Stimulated activated memory B cell treated with anti-CD40 and anti-IgM and Interleukin-4, amounts not matched to agents 10 μg/mL and 1 μg/mL and 100 μg/mL, for 72 hours (primary cell): ENCODE measurements around the gene CDH13.
A peak's percentile ranks its signal among the peaks of the same experiment; 100 is the strongest.

ENCODE experiments used
- ATAC-seq: fragments of 150-1000 bp; cut with Tn5 transposase; 2 replicates; pipeline ENCODE4 v1.10.0; 2021
- H3K27ac Mint-ChIP-seq: one replicate; pipeline ENCODE4 v1.8.0; 2022; ENCODE audit warnings: mild to moderate bottlenecking, mixed read lengths
- H3K27me3 Mint-ChIP-seq: one replicate; pipeline ENCODE4 v1.8.0; 2022; ENCODE audit warnings: mixed read lengths
- H3K36me3 Mint-ChIP-seq: one replicate; pipeline ENCODE4 v1.8.0; 2022; ENCODE audit warnings: mixed read lengths
- H3K4me1 Mint-ChIP-seq: one replicate; pipeline ENCODE4 v1.8.0; 2022; ENCODE audit warnings: mixed read lengths
- H3K4me3 Mint-ChIP-seq: one replicate; pipeline ENCODE4 v1.8.0; 2022; ENCODE audit warnings: mild to moderate bottlenecking, moderate library complexity, mixed read lengths
- H3K9me3 Mint-ChIP-seq: one replicate; pipeline ENCODE4 v1.8.0; 2022; ENCODE audit warnings: mixed read lengths

Gene CDH13

DNA sequence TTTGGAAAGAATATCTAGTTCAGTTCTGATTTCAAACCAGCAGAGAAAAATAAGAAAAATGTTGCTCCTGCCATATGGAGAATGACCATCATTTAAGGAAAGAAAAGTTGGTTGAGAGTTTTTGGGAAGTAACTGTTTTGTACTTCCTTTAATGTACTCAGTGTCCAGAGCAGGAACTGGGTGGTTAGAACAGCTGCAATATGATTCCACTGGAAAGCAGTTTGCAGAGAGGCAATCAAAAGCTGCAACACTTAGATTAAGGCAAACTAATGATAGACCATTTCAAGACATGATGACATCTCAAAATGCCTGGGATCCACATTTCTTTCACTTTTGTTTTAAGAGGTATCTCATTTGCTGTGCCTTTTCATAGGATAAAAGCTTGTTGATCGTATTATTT is 867.7 kb downstream of the CDH13 start:
- H3K4me1 Mint-ChIP-seq, result no peaks in the 10 kb centered on the region
- no peaks in the 10 kb centered on the region for H3K36me3 Mint-ChIP-seq
- H3K27ac Mint-ChIP-seq, result no peak overlapping the region
- H3K4me3 Mint-ChIP-seq, result no peak overlapping the region
- peaks cover 10% of the 10 kb centered on the region for H3K27me3 Mint-ChIP-seq
- no peaks in the 10 kb centered on the region for H3K9me3 Mint-ChIP-seq
- ATAC-seq, result no peak

- H3K4me1 Mint-ChIP-seq, result no peaks in the 10 kb centered on the region
- H3K27me3 Mint-ChIP-seq, result peaks cover 11% of the 10 kb centered on the region
- H3K4me3 Mint-ChIP-seq, result no peak overlapping the region
- H3K36me3 Mint-ChIP-seq, result no peaks in the 10 kb centered on the region
- no peaks in the 10 kb centered on the region for H3K9me3 Mint-ChIP-seq
- ATAC-seq, result no peak
- H3K27ac Mint-ChIP-seq, result no peak overlapping the region
Observed at GRCh38 chr16:83501481-83501880, 874.7 kb downstream of the CDH13 start.

- no peak for ATAC-seq
- Mint-ChIP-seq H3K27me3 (peaks cover 22% of the 10 kb centered on the region), H3K4me1 (no peaks in the 10 kb centered on the region), H3K4me3 (no peak overlapping the region), H3K27ac (no peak overlapping the region), H3K9me3 (no peaks in the 10 kb centered on the region), H3K36me3 (no peaks in the 10 kb centered on the region)
Observed at GRCh38 chr16:83508295-83508694, 881.5 kb downstream of the CDH13 start.

DNA sequence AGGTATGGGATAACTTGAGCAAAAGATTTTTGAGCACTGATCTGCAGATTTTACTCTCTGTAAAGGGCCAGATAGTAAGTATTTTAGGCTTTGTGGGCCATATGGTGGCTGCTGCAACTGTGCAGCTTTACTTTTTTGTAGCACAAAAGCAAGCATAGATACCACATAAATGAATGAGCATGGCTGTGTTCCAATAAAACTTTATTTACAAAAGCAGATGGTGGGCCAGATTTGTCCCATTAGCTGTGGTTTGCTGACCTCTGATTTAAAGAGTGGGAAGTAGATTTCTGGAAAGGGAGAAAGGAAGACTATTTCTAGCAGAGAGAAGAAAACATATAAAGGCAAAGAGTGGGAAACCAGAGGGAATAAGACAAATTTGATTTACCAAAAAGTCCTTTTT is 882.5 kb downstream of the CDH13 start:
- Mint-ChIP-seq H3K36me3 (no peaks in the 10 kb centered on the region), H3K4me1 (no peaks in the 10 kb centered on the region), H3K27ac (no peak overlapping the region), H3K27me3 (peaks cover 22% of the 10 kb centered on the region), H3K9me3 (no peaks in the 10 kb centered on the region), H3K4me3 (no peak overlapping the region)
- ATAC-seq, result no peak

GRCh38 chr16:83510906-83511305 is 884.1 kb downstream of the CDH13 start:
- H3K27ac Mint-ChIP-seq, result no peak overlapping the region
- no peak overlapping the region for H3K4me3 Mint-ChIP-seq
- H3K4me1 Mint-ChIP-seq, result no peaks in the 10 kb centered on the region
- no peak for ATAC-seq
- H3K27me3 Mint-ChIP-seq, result peaks cover 22% of the 10 kb centered on the region
- no peaks in the 10 kb centered on the region for H3K9me3 Mint-ChIP-seq
- no peaks in the 10 kb centered on the region for H3K36me3 Mint-ChIP-seq

- Mint-ChIP-seq H3K27me3 (peaks cover 14% of the 10 kb centered on the region), H3K4me3 (no peak overlapping the region), H3K4me1 (no peaks in the 10 kb centered on the region), H3K9me3 (peaks cover 6% of the 10 kb centered on the region), H3K27ac (no peak overlapping the region), H3K36me3 (no peaks in the 10 kb centered on the region)
- no peak for ATAC-seq
Observed at GRCh38 chr16:83513008-83513755, 886.4 kb downstream of the CDH13 start.

DNA sequence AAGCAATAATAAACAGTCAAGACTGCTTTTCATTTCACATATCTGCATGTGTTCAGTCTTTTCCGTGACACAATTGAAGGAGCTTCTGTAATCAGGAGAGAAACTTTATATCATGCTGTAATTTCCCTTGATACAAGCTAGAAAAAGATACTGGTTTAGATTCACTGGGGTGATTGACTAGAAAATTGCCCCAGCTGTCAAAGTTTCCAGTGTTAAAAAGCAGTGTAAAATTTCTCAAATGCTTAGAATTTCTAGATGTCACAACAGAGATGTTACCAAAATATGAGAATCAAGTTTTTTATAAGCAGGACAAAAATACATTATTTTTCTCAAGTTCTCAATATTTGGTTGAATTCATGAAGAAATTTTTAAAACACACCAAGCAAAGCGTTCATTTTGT is 888.6 kb downstream of the CDH13 start:
- Mint-ChIP-seq H3K9me3 (peaks cover 6% of the 10 kb centered on the region), H3K27ac (no peak overlapping the region), H3K4me3 (no peak overlapping the region), H3K4me1 (no peaks in the 10 kb centered on the region), H3K27me3 (no peaks in the 10 kb centered on the region), H3K36me3 (no peaks in the 10 kb centered on the region)
- ATAC-seq, result no peak

DNA sequence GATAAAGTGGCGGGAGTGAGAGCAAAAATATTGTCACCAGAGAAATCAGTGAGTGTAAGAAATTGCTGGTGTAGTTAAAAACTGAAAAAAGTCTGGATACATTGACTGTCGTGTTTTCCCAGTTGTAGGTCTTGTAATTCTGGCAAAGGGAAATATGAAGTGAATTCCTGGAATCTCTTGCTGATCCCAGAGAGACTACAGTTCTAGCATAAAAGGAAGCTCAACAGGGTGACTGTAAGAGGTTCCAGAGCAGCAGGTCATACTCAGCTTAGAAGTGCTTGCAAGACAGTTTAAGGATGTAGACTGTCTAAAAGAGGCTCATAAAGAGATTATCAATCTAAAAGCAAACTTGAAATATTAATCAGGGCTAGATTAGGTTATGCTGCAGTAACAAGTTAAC is 890.2 kb downstream of the CDH13 start:
- Mint-ChIP-seq H3K4me3 (no peak overlapping the region), H3K27me3 (no peaks in the 10 kb centered on the region), H3K4me1 (no peaks in the 10 kb centered on the region), H3K9me3 (peaks cover 6% of the 10 kb centered on the region), H3K27ac (no peak overlapping the region), H3K36me3 (no peaks in the 10 kb centered on the region)
- ATAC-seq, result no peak

- H3K27ac Mint-ChIP-seq, result no peak overlapping the region
- H3K4me3 Mint-ChIP-seq, result no peak overlapping the region
- no peaks in the 10 kb centered on the region for H3K4me1 Mint-ChIP-seq
- H3K9me3 Mint-ChIP-seq, result peaks cover 6% of the 10 kb centered on the region
- no peaks in the 10 kb centered on the region for H3K27me3 Mint-ChIP-seq
- H3K36me3 Mint-ChIP-seq, result no peaks in the 10 kb centered on the region
- ATAC-seq, result no peak
Observed at GRCh38 chr16:83517398-83517797, 890.6 kb downstream of the CDH13 start.

- Mint-ChIP-seq H3K27ac (no peak overlapping the region), H3K36me3 (no peaks in the 10 kb centered on the region), H3K27me3 (peaks cover 13% of the 10 kb centered on the region), H3K9me3 (peaks cover 6% of the 10 kb centered on the region), H3K4me3 (no peak overlapping the region), H3K4me1 (no peaks in the 10 kb centered on the region)
- ATAC-seq, result no peak
Observed at GRCh38 chr16:83520596-83520995, 893.8 kb downstream of the CDH13 start.

GRCh38 chr16:83530293-83530692 is 903.5 kb downstream of the CDH13 start:
- Mint-ChIP-seq H3K36me3 (no peaks in the 10 kb centered on the region), H3K9me3 (peaks cover 2% of the 10 kb centered on the region), H3K27me3 (peaks cover 20% of the 10 kb centered on the region), H3K4me3 (no peak overlapping the region), H3K27ac (no peak overlapping the region), H3K4me1 (no peaks in the 10 kb centered on the region)
- no peak for ATAC-seq

DNA sequence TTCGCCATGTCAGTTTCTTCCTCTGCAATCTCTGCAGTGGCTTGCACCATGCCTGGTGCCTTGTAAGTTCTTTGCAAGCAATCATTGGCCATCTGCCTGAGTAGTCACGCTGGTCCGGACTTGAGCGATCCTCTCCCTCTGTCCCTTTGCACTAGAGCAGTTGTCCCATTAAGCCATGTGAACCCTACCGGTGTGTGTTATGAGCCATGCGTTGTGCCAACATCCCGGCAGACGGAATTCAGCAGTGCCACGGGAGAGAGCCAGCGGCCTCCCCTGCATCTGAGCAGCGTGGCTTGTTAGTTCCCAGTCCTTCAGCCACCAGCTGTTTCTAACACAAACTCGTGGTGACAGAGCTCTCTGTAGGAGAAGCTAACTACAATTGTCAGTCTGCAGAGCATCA is 905.9 kb downstream of the CDH13 start:
- peaks cover 9% of the 10 kb centered on the region for H3K9me3 Mint-ChIP-seq
- ATAC-seq, result no peak
- H3K4me1 Mint-ChIP-seq, result no peaks in the 10 kb centered on the region
- no peaks in the 10 kb centered on the region for H3K36me3 Mint-ChIP-seq
- no peak overlapping the region for H3K27ac Mint-ChIP-seq
- peaks cover 16% of the 10 kb centered on the region for H3K27me3 Mint-ChIP-seq
- no peak overlapping the region for H3K4me3 Mint-ChIP-seq

DNA sequence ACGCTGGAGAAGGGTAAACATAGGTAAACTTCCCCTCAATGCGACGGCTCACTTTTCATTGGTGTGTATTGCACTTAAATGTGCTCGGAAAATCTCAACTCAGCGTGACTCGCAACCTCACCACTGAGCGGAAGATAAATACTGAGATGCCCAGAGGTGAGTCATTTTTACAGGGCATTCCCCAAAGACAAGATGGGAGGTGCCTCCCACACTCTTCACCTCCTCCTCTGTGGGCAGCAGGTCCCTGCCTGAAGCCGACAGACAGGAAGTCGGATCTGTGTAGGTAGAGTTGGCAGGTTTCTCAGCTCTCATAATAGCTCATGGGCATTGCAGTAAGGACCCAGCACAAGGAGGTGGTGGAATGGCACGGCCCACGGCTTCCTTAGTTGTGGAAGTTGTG is 906.4 kb downstream of the CDH13 start:
- Mint-ChIP-seq H3K27ac (no peak overlapping the region), H3K36me3 (no peaks in the 10 kb centered on the region), H3K27me3 (peaks cover 16% of the 10 kb centered on the region), H3K9me3 (peaks cover 9% of the 10 kb centered on the region), H3K4me1 (no peaks in the 10 kb centered on the region), H3K4me3 (no peak overlapping the region)
- ATAC-seq, result peak; percentile 47

DNA sequence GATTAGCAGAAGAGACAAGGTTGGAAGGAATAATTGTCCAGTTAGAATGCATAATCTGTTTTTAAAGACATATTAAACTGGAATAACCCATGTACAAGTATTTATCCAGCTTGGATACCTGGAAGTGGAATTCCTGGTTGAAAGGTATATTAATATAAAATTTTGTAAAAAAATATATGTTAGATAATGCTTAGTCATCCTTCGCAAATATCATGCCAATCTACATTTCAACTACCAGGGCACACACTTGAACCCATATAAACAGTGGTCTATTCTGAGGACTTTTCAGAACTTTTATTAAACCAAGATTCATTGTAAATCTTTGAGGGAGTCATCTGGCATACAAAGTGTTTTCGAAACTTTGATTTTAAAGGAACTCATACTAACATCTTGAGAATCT is 911.9 kb downstream of the CDH13 start:
- H3K9me3 Mint-ChIP-seq, result peaks cover 9% of the 10 kb centered on the region
- H3K4me3 Mint-ChIP-seq, result no peak overlapping the region
- H3K27ac Mint-ChIP-seq, result no peak overlapping the region
- H3K27me3 Mint-ChIP-seq, result peaks cover 16% of the 10 kb centered on the region
- no peak for ATAC-seq
- no peaks in the 10 kb centered on the region for H3K36me3 Mint-ChIP-seq
- H3K4me1 Mint-ChIP-seq, result no peaks in the 10 kb centered on the region

DNA sequence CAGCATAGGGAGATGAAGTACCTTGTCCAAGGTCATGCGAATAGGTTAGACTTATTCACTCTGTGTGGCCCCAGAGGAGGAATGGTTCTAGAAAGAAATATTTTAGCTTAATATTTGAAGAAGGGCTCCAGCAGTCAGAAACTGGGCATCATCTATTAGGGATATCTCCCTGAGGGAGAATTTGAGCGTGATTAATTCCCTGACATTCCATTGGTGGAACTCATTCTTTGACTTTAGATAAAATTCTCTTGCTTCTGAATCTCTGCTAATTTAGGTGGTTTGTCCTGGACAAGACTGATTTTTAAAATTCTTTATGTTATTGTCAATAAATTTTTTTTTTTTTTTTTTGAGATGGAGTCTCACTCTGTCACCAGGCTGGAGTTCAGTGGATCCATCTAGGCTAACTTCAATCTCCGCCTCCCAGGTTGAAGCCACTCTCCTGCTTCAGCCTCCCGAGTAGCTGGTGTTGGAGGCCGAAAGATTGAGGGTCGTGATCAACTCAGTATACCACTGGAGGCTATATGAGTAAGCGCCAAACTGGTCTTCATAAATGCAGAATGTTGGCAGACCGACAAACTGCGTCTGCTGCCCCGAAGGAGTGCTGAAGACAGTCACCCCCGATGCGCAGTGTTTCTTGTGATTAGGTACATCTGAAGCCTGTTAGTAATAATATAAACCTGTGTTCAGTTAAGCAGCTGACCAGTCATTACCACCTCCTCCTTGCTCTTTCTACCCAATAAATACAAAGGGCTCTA is 913.1 kb downstream of the CDH13 start:
- ATAC-seq, result no peak
- Mint-ChIP-seq H3K4me3 (no peak overlapping the region), H3K27me3 (peaks cover 14% of the 10 kb centered on the region), H3K36me3 (no peaks in the 10 kb centered on the region), H3K4me1 (no peaks in the 10 kb centered on the region), H3K9me3 (peaks cover 9% of the 10 kb centered on the region), H3K27ac (no peak overlapping the region)

GRCh38 chr16:83541231-83541630 is 914.5 kb downstream of the CDH13 start:
- Mint-ChIP-seq H3K36me3 (no peaks in the 10 kb centered on the region), H3K27ac (no peak overlapping the region), H3K4me3 (no peak overlapping the region), H3K9me3 (peaks cover under 1% of the 10 kb centered on the region), H3K4me1 (no peaks in the 10 kb centered on the region), H3K27me3 (peaks cover under 1% of the 10 kb centered on the region)
- no peak for ATAC-seq
